ENCODE results near the gene GRN.
"Not testable (repeated sequence)": the region's sequence is repeated elsewhere in the genome, so short reads cannot be mapped to it uniquely, and the experiment has no call there.

Gene GRN

GRCh38 chr17:44367231-44367979, 22.3 kb downstream of the GRN start:
- ATAC-seq (ENCODE audit: low read depth) (no peak), DNase-seq (ENCODE audit: low spot score) (no peak)
- no peak for TF ChIP-seq CTCF (IDR thresholded peaks at IDR 0.05; ENCODE audit: poor library complexity, severe bottlenecking)
- Histone ChIP-seq H3K4me1 (ENCODE audit: insufficient read depth, poor library complexity, severe bottlenecking) (no peaks in the 10 kb centered on the region), H3K27me3 (ENCODE audit: insufficient read depth, poor library complexity, severe bottlenecking) (no peaks in the 10 kb centered on the region), H3K27ac (ENCODE audit: poor library complexity, severe bottlenecking) (no peak overlapping the region), H3K36me3 (ENCODE audit: low read depth) (no peaks in the 10 kb centered on the region), H3K4me3 (ENCODE audit: severe bottlenecking) (no peak overlapping the region), H3K9me3 (ENCODE audit: severe bottlenecking) (no peaks in the 10 kb centered on the region)

GRCh38 chr17:44368391-44369243, 23.5 kb downstream of the GRN start:
- H3K36me3 ChIP-seq (ENCODE audit: low read depth); H3K4me1 ChIP-seq (ENCODE audit: insufficient read depth, poor library complexity, severe bottlenecking); H3K27me3 ChIP-seq (ENCODE audit: insufficient read depth, poor library complexity, severe bottlenecking); DNase-seq (ENCODE audit: low spot score); H3K4me3 ChIP-seq (ENCODE audit: severe bottlenecking); H3K9me3 ChIP-seq (ENCODE audit: severe bottlenecking); ATAC-seq (ENCODE audit: low read depth); H3K27ac ChIP-seq (ENCODE audit: poor library complexity, severe bottlenecking): not testable (repeated sequence)

GRCh38 chr17:44369414-44370023, 24.4 kb downstream of the GRN start:
- not testable (repeated sequence) for ATAC-seq (ENCODE audit: low read depth); H3K27me3 ChIP-seq (ENCODE audit: insufficient read depth, poor library complexity, severe bottlenecking); H3K27ac ChIP-seq (ENCODE audit: poor library complexity, severe bottlenecking); DNase-seq (ENCODE audit: low spot score); H3K4me1 ChIP-seq (ENCODE audit: insufficient read depth, poor library complexity, severe bottlenecking); H3K9me3 ChIP-seq (ENCODE audit: severe bottlenecking); H3K4me3 ChIP-seq (ENCODE audit: severe bottlenecking); H3K36me3 ChIP-seq (ENCODE audit: low read depth)

GRCh38 chr17:44372036-44372435, 26.9 kb downstream of the GRN start:
- Histone ChIP-seq H3K4me3 (ENCODE audit: severe bottlenecking) (no peak overlapping the region), H3K4me1 (ENCODE audit: insufficient read depth, poor library complexity, severe bottlenecking) (no peaks in the 10 kb centered on the region), H3K36me3 (ENCODE audit: low read depth) (no peaks in the 10 kb centered on the region), H3K27me3 (ENCODE audit: insufficient read depth, poor library complexity, severe bottlenecking) (no peaks in the 10 kb centered on the region), H3K9me3 (ENCODE audit: severe bottlenecking) (no peaks in the 10 kb centered on the region), H3K27ac (ENCODE audit: poor library complexity, severe bottlenecking) (no peak overlapping the region)
- ATAC-seq (ENCODE audit: low read depth) (no peak), DNase-seq (ENCODE audit: low spot score) (no peak)
- no peak for TF ChIP-seq CTCF (IDR thresholded peaks at IDR 0.05; ENCODE audit: poor library complexity, severe bottlenecking)

GRCh38 chr17:44374306-44375195, 29.4 kb downstream of the GRN start:
- H3K4me1 ChIP-seq (ENCODE audit: insufficient read depth, poor library complexity, severe bottlenecking), result no peaks in the 10 kb centered on the region
- TF ChIP-seq CTCF (IDR thresholded peaks at IDR 0.05; ENCODE audit: poor library complexity, severe bottlenecking), result no peak
- DNase-seq (ENCODE audit: low spot score), result no peak
- no peaks in the 10 kb centered on the region for H3K27me3 ChIP-seq (ENCODE audit: insufficient read depth, poor library complexity, severe bottlenecking)
- no peak; the same call in 2 of the 3 replicates for ATAC-seq (ENCODE audit: low read depth)
- no peaks in the 10 kb centered on the region for H3K9me3 ChIP-seq (ENCODE audit: severe bottlenecking)
- no peak overlapping the region for H3K27ac ChIP-seq (ENCODE audit: poor library complexity, severe bottlenecking)
- H3K36me3 ChIP-seq (ENCODE audit: low read depth), result no peaks in the 10 kb centered on the region
- no peak overlapping the region for H3K4me3 ChIP-seq (ENCODE audit: severe bottlenecking)
